Nephron progenitor cell (in vitro differentiated cells): ENCODE results near the gene TBC1D16.
A peak's percentile ranks its signal among the peaks of the same experiment; 100 is the strongest.

Experiments
- DNase-seq: peaks from one replicate; pipeline ENCODE4 v3.0.0; 2021
- H3K27ac Mint-ChIP-seq: 2 replicates; pipeline ENCODE4 v1.8.0; 2021; ENCODE audit warnings: mild to moderate bottlenecking, moderate library complexity, mixed read lengths
- H3K27me3 Mint-ChIP-seq: 2 replicates; pipeline ENCODE4 v1.8.0; 2021; ENCODE audit warnings: mild to moderate bottlenecking, low read depth, mixed read lengths; ENCODE audit not compliant: poor library complexity
- H3K36me3 Mint-ChIP-seq: 2 replicates; pipeline ENCODE4 v1.8.0; 2021; ENCODE audit warnings: low read depth, mixed read lengths
- H3K4me1 Mint-ChIP-seq: 2 replicates; pipeline ENCODE4 v1.8.0; 2021; ENCODE audit warnings: mixed read lengths
- H3K4me3 Mint-ChIP-seq: 2 replicates; pipeline ENCODE4 v1.8.0; 2021; ENCODE audit warnings: mild to moderate bottlenecking, moderate library complexity, mixed read lengths
- H3K9me3 Mint-ChIP-seq: 2 replicates; pipeline ENCODE4 v1.8.0; 2021; ENCODE audit warnings: mild to moderate bottlenecking, moderate library complexity, mixed read lengths
- CTCF ChIP-seq: fragments of 200-600 bp; sonication (generic); IDR thresholded peaks from 2 replicates; pipeline ENCODE4 v1.5.0; 2021; ENCODE audit warnings: antibody characterized with exemption

Gene TBC1D16

DNA sequence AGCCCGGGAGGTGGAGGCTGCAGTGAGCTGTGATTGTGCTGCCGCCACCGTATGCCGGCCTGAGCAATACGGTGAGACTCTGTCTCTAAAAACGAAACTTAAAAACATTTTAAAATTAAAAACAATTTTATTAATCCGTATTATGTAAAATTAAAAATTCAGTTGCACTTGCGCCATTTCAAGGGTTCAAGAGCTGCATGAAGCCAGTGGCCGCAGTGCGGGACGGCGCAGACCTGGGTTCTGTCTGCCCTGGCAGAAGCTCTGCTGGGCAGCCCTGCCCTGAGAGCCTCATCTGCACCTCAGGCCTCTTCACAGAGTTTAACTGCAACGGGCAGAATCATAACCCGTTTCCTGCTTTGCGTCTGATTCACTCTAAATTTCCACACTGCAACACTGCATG, 31.7 kb downstream of the TBC1D16 start:
- Mint-ChIP-seq H3K27ac (no peak overlapping the region), H3K36me3 (peaks cover 40% of the 10 kb centered on the region), H3K27me3 (peaks cover 7% of the 10 kb centered on the region), H3K4me3 (no peak overlapping the region), H3K4me1 (peaks cover 14% of the 10 kb centered on the region), H3K9me3 (peaks cover 8% of the 10 kb centered on the region)
- no peak for TF ChIP-seq CTCF
- DNase-seq, result no peak

DNA sequence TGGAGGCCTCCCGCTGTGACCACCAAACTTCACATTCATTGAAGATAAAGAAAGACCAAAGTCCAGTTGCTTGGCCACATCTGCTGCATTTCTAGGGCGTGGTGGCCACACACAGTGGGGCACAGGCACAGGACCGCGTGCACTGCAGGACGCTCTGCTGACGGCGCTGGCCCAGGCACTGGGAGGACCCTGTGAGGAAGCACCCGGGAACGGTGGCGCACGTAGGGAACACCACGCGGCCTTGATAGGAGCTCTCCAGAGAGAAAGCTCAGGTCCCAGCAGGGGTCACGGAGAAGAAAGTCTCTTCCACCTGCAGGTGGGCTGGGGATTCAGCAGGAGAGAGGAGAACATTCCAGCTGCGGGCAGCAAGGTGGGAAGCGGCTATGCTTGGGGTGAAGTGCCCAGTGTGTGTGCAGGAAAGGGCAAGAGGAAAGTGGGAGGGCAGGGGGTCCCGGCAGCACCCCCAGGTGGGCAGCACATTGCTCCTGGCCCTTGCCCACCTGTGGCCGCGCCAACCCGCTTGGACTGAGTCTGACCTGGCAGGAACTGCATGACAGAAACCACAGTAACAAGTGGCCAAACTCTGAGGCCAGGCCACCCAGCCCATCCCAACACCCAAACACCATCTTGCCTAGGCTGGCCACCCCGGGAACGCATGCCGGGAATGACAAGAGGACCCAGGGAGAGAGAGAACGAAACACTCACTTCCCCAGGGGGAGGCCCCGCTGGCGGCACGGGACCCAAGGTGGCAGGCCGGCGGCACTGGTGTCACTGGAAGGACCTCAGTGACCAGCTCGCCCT, 32.8 kb downstream of the TBC1D16 start:
- peaks cover 8% of the 10 kb centered on the region for H3K9me3 Mint-ChIP-seq
- peaks cover 14% of the 10 kb centered on the region for H3K4me1 Mint-ChIP-seq
- peak overlapping the region; percentile 75 for H3K27ac Mint-ChIP-seq
- no peak for TF ChIP-seq CTCF
- H3K27me3 Mint-ChIP-seq, result peaks cover 7% of the 10 kb centered on the region
- peaks cover 48% of the 10 kb centered on the region for H3K36me3 Mint-ChIP-seq
- no peak for DNase-seq
- no peak overlapping the region for H3K4me3 Mint-ChIP-seq

- no peak for TF ChIP-seq CTCF
- H3K27ac Mint-ChIP-seq, result peak overlapping the region; percentile 75
- peaks cover 8% of the 10 kb centered on the region for H3K9me3 Mint-ChIP-seq
- H3K4me3 Mint-ChIP-seq, result no peak overlapping the region
- H3K4me1 Mint-ChIP-seq, result peaks cover 14% of the 10 kb centered on the region
- H3K36me3 Mint-ChIP-seq, result peaks cover 56% of the 10 kb centered on the region
- peaks cover 7% of the 10 kb centered on the region for H3K27me3 Mint-ChIP-seq
- DNase-seq, result no peak
Measured at GRCh38 chr17:80002070-80002641, 33.5 kb downstream of the TBC1D16 start.

GRCh38 chr17:80000981-80001775, 34.5 kb downstream of the TBC1D16 start:
- no peak overlapping the region for H3K4me3 Mint-ChIP-seq

DNA sequence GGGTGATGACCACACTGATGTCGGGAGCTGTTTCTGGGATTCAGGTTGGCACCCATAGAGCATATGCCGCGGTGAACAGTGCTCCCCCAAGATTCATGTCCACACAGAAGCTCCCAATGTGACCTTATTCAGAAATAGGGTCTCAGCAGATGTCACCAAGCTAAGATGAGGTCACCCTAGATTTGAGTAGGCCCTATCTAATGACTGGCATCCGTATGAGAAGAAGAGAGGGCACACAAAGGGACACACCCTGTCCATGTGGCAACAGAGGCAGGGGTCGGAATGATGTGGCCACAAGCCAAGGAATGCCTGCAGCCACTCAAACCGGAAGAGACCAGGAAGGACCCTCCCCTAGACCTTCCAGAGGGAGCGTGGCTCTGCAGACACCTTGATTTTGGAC, 35.5 kb downstream of the TBC1D16 start:
- Mint-ChIP-seq H3K36me3 (peaks cover 73% of the 10 kb centered on the region), H3K27me3 (peaks cover 7% of the 10 kb centered on the region), H3K4me3 (no peak overlapping the region), H3K4me1 (peaks cover 6% of the 10 kb centered on the region), H3K27ac (no peak overlapping the region), H3K9me3 (peaks cover 8% of the 10 kb centered on the region)
- no peak for TF ChIP-seq CTCF
- no peak for DNase-seq

More at GRCh38 chr17:80000981-80001775, 34.5 kb downstream of the TBC1D16 start:
- DNase-seq, result no peak
- H3K4me1 Mint-ChIP-seq, result peaks cover 13% of the 10 kb centered on the region
- H3K36me3 Mint-ChIP-seq, result peaks cover 64% of the 10 kb centered on the region
- no peak overlapping the region for H3K27ac Mint-ChIP-seq
- no peak for TF ChIP-seq CTCF
- peaks cover 8% of the 10 kb centered on the region for H3K9me3 Mint-ChIP-seq
- peaks cover 7% of the 10 kb centered on the region for H3K27me3 Mint-ChIP-seq
